NOMO-1 treated with dmso at 0.1 percent for 144 hours (cell line): ENCODE measurements around the gene EEPD1.
A peak's percentile ranks its signal among the peaks of the same experiment; 100 is the strongest.

Experiments used
- DNase-seq: peaks from one replicate; lab custom pipeline; 2025; ENCODE audit not compliant: unreplicated experiment; lab: John Stamatoyannopoulos, UW

Gene EEPD1

DNA sequence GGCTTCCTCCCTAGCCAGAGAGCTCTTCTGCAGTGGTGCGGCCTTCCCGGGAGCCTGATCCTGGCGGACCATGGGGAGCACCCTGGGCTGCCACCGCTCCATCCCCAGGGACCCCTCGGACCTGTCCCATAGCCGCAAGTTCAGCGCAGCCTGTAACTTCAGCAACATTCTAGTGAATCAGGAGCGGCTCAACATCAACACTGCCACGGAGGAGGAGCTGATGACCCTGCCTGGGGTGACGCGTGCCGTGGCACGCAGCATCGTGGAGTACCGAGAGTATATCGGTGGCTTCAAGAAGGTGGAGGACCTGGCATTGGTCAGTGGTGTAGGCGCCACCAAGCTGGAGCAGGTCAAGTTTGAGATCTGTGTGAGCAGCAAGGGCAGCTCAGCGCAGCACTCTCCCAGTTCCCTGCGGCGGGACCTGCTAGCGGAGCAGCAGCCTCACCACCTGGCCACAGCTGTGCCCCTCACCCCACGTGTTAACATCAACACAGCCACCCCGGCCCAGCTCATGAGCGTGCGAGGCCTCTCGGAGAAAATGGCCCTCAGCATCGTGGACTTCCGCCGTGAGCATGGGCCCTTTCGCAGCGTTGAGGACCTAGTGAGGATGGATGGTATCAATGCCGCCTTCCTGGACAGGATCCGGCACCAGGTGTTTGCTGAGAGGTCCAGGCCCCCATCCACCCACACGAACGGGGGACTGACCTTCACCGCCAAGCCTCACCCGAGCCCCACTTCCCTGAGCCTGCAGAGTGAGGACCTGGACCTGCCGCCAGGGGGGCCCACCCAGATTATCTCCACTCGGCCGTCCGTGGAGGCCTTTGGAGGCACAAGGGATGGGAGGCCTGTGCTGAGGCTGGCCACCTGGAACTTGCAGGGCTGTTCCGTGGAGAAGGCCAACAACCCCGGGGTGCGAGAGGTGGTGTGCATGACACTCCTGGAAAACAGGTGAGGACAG is 1.5 kb downstream of the EEPD1 start:
- no peak for DNase-seq

DNA sequence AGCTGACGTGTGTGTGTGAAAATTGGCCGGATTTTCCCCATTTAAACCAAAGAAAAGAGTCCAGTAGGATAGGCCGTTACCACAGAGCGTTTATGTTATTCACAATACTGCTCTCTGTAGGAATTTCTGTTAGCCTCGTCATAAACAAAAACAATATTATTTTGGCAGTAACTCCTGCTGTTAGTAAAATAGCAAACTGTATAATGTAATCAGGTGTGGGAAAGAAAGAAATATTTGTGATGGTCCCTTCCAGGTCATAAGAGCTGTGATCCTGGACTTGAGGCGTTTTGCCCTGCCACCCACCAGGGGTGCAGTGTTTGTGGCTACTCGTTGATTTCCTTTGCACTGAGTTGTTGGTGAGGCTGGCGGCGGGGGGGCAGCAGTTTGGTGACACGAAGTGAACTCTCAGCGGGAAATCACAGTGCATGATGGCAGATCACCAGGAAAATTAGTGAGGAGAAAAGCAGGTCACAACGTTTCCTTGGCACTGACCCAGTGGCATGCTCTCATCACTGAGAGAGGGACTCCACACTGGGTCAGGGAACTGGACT is 2.8 kb downstream of the EEPD1 start:
- peak; percentile 13 for DNase-seq

- no peak for DNase-seq
Observed at GRCh38 chr7:36157527-36158320, 4.7 kb downstream of the EEPD1 start.

- DNase-seq: no peak
Observed at GRCh38 chr7:36158321-36158605, 5.2 kb downstream of the EEPD1 start.

DNA sequence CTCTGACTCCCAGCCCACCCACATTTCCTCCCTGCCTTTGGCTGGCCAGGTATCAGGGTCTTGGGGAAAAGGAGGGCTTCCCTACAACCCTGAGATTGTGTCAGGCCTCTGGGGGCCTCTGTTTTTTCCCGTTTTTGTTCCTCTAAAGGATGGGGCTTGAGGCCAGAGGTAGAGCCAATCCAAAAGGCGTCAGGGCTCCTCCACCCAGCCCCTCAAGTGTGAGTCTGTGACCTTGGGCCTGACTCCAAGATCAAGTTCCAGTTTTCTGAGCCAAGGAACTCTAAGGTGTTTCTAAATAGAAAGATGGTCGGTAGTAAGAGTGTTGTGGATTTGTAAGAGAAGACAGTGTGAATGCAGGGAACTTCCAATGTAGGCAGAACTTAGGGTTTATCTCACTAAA is 6.6 kb downstream of the EEPD1 start:
- DNase-seq: no peak

DNA sequence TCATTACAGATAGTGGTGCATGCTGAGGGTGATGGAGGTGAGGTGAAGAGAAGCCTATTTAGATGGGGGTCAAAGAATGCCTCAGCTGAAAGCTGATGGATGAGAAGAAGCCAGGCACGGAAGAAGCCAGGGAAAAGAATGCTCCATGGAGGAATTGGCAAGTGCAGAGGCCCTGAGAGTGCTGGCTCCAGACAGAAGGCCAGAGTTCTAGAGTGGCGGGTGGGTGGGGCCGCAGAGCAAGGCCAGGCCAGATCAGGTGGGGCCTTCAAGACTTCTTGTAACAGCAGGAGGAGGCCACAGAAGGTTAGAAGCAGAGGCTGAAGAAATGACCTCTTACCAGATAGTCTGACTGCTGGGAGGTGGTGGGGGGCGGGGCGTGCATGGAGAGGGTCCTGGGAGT is 7.3 kb downstream of the EEPD1 start:
- no peak for DNase-seq

- DNase-seq: no peak
Observed at GRCh38 chr7:36161996-36162395, 8.9 kb downstream of the EEPD1 start.

- DNase-seq: peak; percentile 75
Observed at GRCh38 chr7:36165059-36165458, 12.0 kb downstream of the EEPD1 start.

DNA sequence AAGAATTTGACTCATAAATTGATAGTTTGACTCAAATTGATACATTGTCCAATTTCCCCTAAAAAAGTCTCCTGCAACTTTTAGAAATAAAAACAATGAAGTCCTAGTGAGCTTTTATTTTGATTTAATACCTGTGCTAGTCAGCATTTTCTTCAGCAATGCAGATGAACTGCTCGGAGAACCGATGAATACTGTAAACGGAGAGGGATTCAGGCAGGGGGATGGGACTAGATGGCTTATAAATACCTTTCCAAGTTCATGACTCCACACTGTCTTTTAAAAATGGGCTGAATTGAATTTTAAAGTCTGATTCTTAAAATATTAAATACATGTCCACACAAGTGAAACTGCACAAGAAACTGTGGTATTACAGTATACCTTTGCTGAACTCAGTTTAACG is 12.7 kb downstream of the EEPD1 start:
- no peak for DNase-seq

GRCh38 chr7:36167403-36168050 is 14.5 kb downstream of the EEPD1 start:
- no peak for DNase-seq

DNA sequence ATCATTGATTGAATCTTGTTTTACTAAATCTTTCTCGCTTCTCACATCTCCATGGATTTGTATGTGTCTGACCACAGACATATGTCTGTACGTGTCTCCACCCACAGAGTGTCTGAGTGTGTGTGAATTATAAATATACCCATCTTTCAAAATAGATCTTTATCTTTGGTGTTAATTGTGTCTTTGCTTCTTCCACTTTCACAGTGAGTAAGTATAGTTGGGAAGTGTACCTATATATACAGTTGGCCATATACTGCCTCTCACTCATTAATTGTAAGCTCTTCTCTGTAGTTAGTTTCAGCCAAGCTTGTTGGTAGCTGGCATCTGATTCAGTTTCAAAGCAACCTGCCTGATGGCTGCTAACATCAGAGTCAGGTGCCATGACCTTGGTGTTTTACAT is 18.4 kb downstream of the EEPD1 start:
- DNase-seq: peak; percentile 43

DNA sequence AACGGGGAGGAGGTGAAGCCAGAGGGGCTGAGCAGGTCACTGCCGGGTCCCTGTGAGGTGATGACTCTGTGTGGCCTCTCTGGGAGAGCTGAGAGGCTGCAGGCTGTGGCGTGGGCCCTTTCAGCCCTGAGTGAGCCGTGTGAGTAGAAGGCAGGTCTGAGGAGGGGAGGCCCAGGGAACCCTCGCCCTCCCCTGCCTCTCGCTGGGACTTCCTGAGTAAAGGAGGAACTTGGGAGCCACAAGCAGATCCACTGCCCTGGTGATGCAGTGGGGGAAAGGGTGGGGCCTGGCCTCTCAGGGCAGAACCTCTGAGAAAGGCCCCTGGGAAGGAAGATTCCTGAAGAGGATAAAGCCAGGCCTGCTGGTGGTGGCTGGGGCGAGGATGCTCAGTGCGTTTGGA is 22.8 kb downstream of the EEPD1 start:
- DNase-seq: peak; percentile 57

- DNase-seq: no peak
Observed at GRCh38 chr7:36176697-36177096, 23.6 kb downstream of the EEPD1 start.

GRCh38 chr7:36180121-36180520 is 27.1 kb downstream of the EEPD1 start:
- DNase-seq: no peak

GRCh38 chr7:36181668-36182067 is 28.6 kb downstream of the EEPD1 start:
- no peak for DNase-seq

- DNase-seq: no peak
Observed at GRCh38 chr7:36182854-36183604, 30.0 kb downstream of the EEPD1 start.

DNA sequence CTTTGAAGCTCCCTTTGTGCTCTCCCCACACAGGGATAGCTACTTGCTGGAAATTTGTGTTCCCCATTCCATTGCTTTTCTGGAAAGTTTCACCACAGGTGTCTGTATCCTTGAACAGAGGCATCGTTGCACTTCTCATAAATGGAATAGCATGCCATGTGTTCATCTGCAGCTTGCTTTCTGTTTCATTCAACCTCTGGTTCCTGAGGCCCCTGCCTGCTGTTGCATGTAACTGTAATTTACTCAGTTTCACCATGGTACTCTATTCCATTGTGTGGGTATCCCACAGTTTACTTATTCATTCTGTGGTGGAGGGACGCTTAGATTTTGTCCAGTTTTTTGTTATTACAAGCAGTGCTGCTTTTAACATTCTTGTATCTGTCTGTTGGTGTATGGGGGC is 32.0 kb downstream of the EEPD1 start:
- DNase-seq: no peak

GRCh38 chr7:36185756-36186155 is 32.7 kb downstream of the EEPD1 start:
- DNase-seq: no peak

DNA sequence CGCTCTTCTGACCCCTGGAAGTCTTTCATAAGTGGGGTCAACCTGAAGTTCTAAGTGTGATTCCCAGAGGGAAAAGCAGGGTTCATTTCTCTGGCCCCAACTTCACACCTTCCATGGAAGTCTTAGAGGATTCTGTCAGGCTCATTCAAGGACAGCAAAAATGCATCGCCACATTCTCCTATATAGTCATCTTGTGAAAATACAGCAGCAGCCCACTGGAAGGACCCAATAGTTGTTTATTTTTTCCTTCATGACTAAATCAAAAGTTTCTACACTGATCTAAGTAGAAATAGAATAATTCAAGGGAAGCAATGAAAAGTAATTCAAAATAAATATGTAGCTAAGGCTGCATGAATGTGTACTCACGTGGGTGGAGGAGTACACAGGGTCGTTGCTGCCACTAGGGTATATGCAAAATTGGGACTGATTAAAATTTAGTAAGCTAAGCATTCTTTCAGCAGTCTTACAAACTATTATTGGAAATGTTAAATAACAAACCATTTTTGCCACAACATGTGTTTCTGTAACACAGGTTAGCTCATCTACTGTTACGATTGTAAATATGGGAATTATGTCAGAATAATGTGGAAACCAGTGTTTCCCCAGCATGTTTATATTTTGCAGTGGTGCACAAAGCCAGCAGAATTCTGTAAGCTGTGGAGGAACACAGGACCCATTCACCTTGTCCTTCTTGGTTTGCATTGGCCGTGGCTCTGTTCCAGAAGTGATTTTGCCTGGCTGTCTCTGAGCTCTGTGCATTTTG is 33.5 kb downstream of the EEPD1 start:
- no peak for DNase-seq

- no peak for DNase-seq
Observed at GRCh38 chr7:36188266-36188665, 35.2 kb downstream of the EEPD1 start.
